IMR-90 (cell line): ENCODE data around the gene ARL6IP6. TPM values are rescaled to one million over a fixed set of nuclear protein-coding genes. Genes with fewer than 3 reads are reported as not detected.
A peak's percentile ranks its signal among the peaks of the same experiment; 100 is the strongest.

Experiments
- ATAC-seq: fragments of 200-7000 bp; cut with Tn5 transposase; 2 replicates; pipeline ENCODE4 v1.9.1; 2020; ENCODE audit warnings: low read depth, mild to moderate bottlenecking, moderate library complexity
- BruUV-seq: library from RNA; stranded (reverse); fragments of 400-500 nt; replicated peaks from 2 replicates; lab custom pipeline; 2021; lab: Mats Ljungman, UMichigan
- CTCF ChIA-PET: fragments of 300-600 bp; formaldehyde crosslinking; extraction: SDS; loops from one replicate; lab custom pipeline; 2021; ENCODE audit warnings: antibody characterized with exemption; lab: Yijun Ruan, JAX
- POLR2A ChIA-PET: fragments of 300-600 bp; sonication (Branson Sonifier 250); formaldehyde crosslinking; loops from one replicate; lab custom pipeline; 2022; ENCODE audit warnings: antibody characterized with exemption; ENCODE audit not compliant: unreplicated experiment; lab: Charles Lee
- DNase-seq: peaks from one replicate; pipeline ENCODE4 v3.0.0; 2013
- H2AFZ ChIP-seq: replicated peaks from 2 replicates; pipeline ENCODE3; 2013; ENCODE audit warnings: low read length, mild to moderate bottlenecking; ENCODE audit not compliant: poor library complexity
- H2AK5ac ChIP-seq: 2 replicates; pipeline ENCODE4 v1.6.1; 2013; ENCODE audit warnings: low read depth, low read length, inconsistent platforms
- H2AK9ac ChIP-seq: replicated peaks from 2 replicates; pipeline ENCODE3; 2013; ENCODE audit warnings: mild to moderate bottlenecking, low read depth, low read length, moderate library complexity; ENCODE audit not compliant: poor library complexity
- H2BK120ac ChIP-seq: 2 replicates; pipeline ENCODE4 v1.6.1; 2013; ENCODE audit warnings: low read depth, low read length, inconsistent platforms
- H2BK15ac ChIP-seq: 3 replicates; pipeline ENCODE4 v1.6.1; 2013; ENCODE audit warnings: low read depth, low read length, inconsistent platforms
- H2BK20ac ChIP-seq: 2 replicates; pipeline ENCODE4 v1.6.1; 2013; ENCODE audit warnings: low read depth, mild to moderate bottlenecking, inconsistent platforms, low read length, moderate library complexity
- H2BK5ac ChIP-seq: 2 replicates; pipeline ENCODE4 v1.6.1; 2013; ENCODE audit warnings: mild to moderate bottlenecking, low read depth, low read length, inconsistent platforms; ENCODE audit not compliant: poor library complexity, severe bottlenecking
- H3K14ac ChIP-seq: replicated peaks from 2 replicates; pipeline ENCODE4 v1.6.1; 2013; ENCODE audit warnings: low read depth, low read length, inconsistent platforms
- H3K18ac ChIP-seq: 2 replicates; pipeline ENCODE4 v1.6.1; 2013; ENCODE audit warnings: low read depth, low read length, control low read depth
- H3K23ac ChIP-seq: 2 replicates; pipeline ENCODE4 v1.6.1; 2013; ENCODE audit warnings: low read depth, low read length, inconsistent platforms
- H3K27ac ChIP-seq: 2 replicates; pipeline ENCODE4 v1.5.1; 2013; ENCODE audit warnings: mild to moderate bottlenecking, control low read depth, low read length; ENCODE audit not compliant: insufficient read depth
- H3K27me3 ChIP-seq: 2 replicates; pipeline ENCODE4 v1.6.1; 2013; ENCODE audit warnings: low read length; ENCODE audit not compliant: control insufficient read depth, insufficient read depth
- H3K36me3 ChIP-seq: 2 replicates; pipeline ENCODE4 v1.6.1; 2013; ENCODE audit warnings: low read length, mixed read lengths; ENCODE audit not compliant: control insufficient read depth, insufficient read depth
- H3K4ac ChIP-seq: 2 replicates; pipeline ENCODE4 v1.6.1; 2013; ENCODE audit warnings: low read depth, low read length, inconsistent platforms
- H3K4me1 ChIP-seq: 2 replicates; pipeline ENCODE4 v1.6.1; 2013; ENCODE audit warnings: low read length, mixed read lengths; ENCODE audit not compliant: control insufficient read depth, insufficient read depth
- H3K4me2 ChIP-seq: 2 replicates; pipeline ENCODE4 v1.6.1; 2013; ENCODE audit warnings: low read depth, mild to moderate bottlenecking, control low read depth, low read length, moderate library complexity
- H3K4me3 ChIP-seq: 2 replicates; pipeline ENCODE4 v1.5.1; 2013; ENCODE audit warnings: low read depth, mild to moderate bottlenecking, control low read depth, low read length, moderate library complexity; ENCODE audit not compliant: insufficient read depth
- H3K56ac ChIP-seq: 2 replicates; pipeline ENCODE4 v1.6.1; 2013; ENCODE audit warnings: low read length, inconsistent platforms; ENCODE audit not compliant: insufficient read depth; ENCODE audit errors: extremely low read depth
- H3K79me1 ChIP-seq, 2 experiments: 2 replicates each; pipeline ENCODE4 v1.6.1; 2013; ENCODE audit warnings: low read length in 2 of 2, inconsistent platforms in 1 of 2, low read depth in 1 of 2
- H3K9ac ChIP-seq: 2 replicates; pipeline ENCODE4 v1.6.1; 2013; ENCODE audit warnings: low read depth, low read length, control low read depth
- H3K9me1 ChIP-seq: 2 replicates; pipeline ENCODE4 v1.6.1; 2013; ENCODE audit warnings: low read length, inconsistent platforms; ENCODE audit not compliant: insufficient read depth
- H3K9me3 ChIP-seq: 2 replicates; pipeline ENCODE4 v1.6.1; 2013; ENCODE audit warnings: low read length; ENCODE audit not compliant: control insufficient read depth, insufficient read depth
- H4K20me1 ChIP-seq: 2 replicates; pipeline ENCODE4 v1.6.1; 2013; ENCODE audit warnings: low read length, inconsistent platforms; ENCODE audit not compliant: insufficient read depth
- H4K5ac ChIP-seq: 2 replicates; pipeline ENCODE4 v1.6.1; 2013; ENCODE audit warnings: mild to moderate bottlenecking, low read depth, low read length, control low read depth
- H4K8ac ChIP-seq, 2 experiments: 2 replicates each; pipeline ENCODE4 v1.6.1; 2013; ENCODE audit warnings: low read depth in 2 of 2, low read length in 2 of 2, control low read depth in 1 of 2, inconsistent platforms in 1 of 2
- H4K91ac ChIP-seq: 2 replicates; pipeline ENCODE4 v1.6.1; 2013; ENCODE audit warnings: low read depth, low read length, inconsistent platforms; ENCODE audit not compliant: insufficient read depth
- CEBPB ChIP-seq: IDR thresholded peaks from 2 replicates; pipeline ENCODE4 v1.6.1; 2012; ENCODE audit warnings: low read depth, low read length, improper control_type of control experiment
- CHD1 ChIP-seq: IDR thresholded peaks from 2 replicates; pipeline ENCODE4 v1.6.1; 2012; ENCODE audit warnings: low read depth, low read length, improper control_type of control experiment
- FOS ChIP-seq: fragments of 150-350 bp; IDR thresholded peaks from 2 replicates; pipeline ENCODE4 v1.6.1; 2016; ENCODE audit warnings: low read depth, low read length
- MAFK ChIP-seq: IDR thresholded peaks from 2 replicates; pipeline ENCODE4 v1.6.1; 2012; ENCODE audit warnings: low read depth, low read length, improper control_type of control experiment
- MAZ ChIP-seq: IDR thresholded peaks from 2 replicates; pipeline ENCODE4 v1.6.1; 2012; ENCODE audit warnings: low read depth, mild to moderate bottlenecking, low read length, improper control_type of control experiment, moderate library complexity, borderline replicate concordance
- MXI1 ChIP-seq: IDR thresholded peaks from 2 replicates; pipeline ENCODE4 v1.6.1; 2012; ENCODE audit warnings: low read depth, mild to moderate bottlenecking, low read length, moderate library complexity, borderline replicate concordance
- NFE2L2 ChIP-seq: fragments of 150-350 bp; IDR thresholded peaks from 2 replicates; pipeline ENCODE4 v1.6.1; 2016; ENCODE audit warnings: low read depth, mild to moderate bottlenecking, low read length
- POLR2A ChIP-seq: IDR thresholded peaks from 2 replicates; pipeline ENCODE4 v1.6.1; 2012; ENCODE audit warnings: mild to moderate bottlenecking, low read depth, low read length
- RAD21 ChIP-seq: IDR thresholded peaks from 2 replicates; pipeline ENCODE4 v1.6.1; 2012; ENCODE audit warnings: low read length, improper control_type of control experiment
- RCOR1 ChIP-seq: IDR thresholded peaks from 2 replicates; pipeline ENCODE4 v1.6.1; 2012; ENCODE audit warnings: mild to moderate bottlenecking, low read length, improper control_type of control experiment; ENCODE audit not compliant: insufficient replicate concordance
- RFX5 ChIP-seq: IDR thresholded peaks from 2 replicates; pipeline ENCODE4 v1.8.0; 2012; ENCODE audit warnings: low read depth, mild to moderate bottlenecking, low read length, moderate library complexity
- SMC3 ChIP-seq: fragments of 150-350 bp; IDR thresholded peaks from 2 replicates; pipeline ENCODE4 v1.6.1; 2016; ENCODE audit warnings: low read depth, mild to moderate bottlenecking, antibody characterized with exemption, low read length, moderate library complexity
- USF2 ChIP-seq: fragments of 150-350 bp; IDR thresholded peaks from 2 replicates; pipeline ENCODE4 v1.6.1; 2017; ENCODE audit warnings: mild to moderate bottlenecking, antibody characterized with exemption, low read length, low read depth
- WGBS, 2 experiments: methylation state at CpG; one replicate each; pipeline versions ENCODE4 v1.1.5 to v1.1.7; 2013; ENCODE audit warnings: missing lambda C conversion rate in 2 of 2; ENCODE audit not compliant: insufficient read length in 1 of 2; ENCODE audit errors: extremely low coverage in 2 of 2; 5-methylcytosine and 5-hydroxymethylcytosine counted together
- dilution Hi-C: fragments of 300-500 bp; cut with HindIII; formaldehyde crosslinking; loops from one replicate; pipeline ENCODE4 v1.14.3; 2018; ENCODE audit warnings: low sequenced_read_pairs; ENCODE audit not compliant: unreplicated experiment
- in situ Hi-C: fragments of 300-500 bp; cut with MboI; formaldehyde crosslinking; loops from 3 replicates; pipeline ENCODE4 v1.14.3; 2019; ENCODE audit warnings: low sequenced_read_pairs, inconsistent platforms, mixed read lengths
- intact Hi-C: fragments of 100-400 bp; cut with micrococcal nuclease; formaldehyde crosslinking; loops from 2 replicates; pipeline ENCODE4 v1.10.0; 2022
- polyA plus RNA-seq, 3 experiments: library from polyadenylated mRNA; depleted of rRNA; stranded (reverse); fragments of >200 nt; gene quantifications; 2 replicates each; pipeline ENCODE4 v1.2.3, GENCODE V29; 2012; ENCODE audit warnings: low replicate concordance in 1 of 3
- total RNA-seq: library from RNA; depleted of rRNA; stranded (reverse); fragments of >200 nt; gene quantifications from 2 replicates; pipeline ENCODE4 v1.2.3, GENCODE V29; 2012

ARL6IP6 gene
- total and polyA plus RNA-seq, 2 of the 4 experiments (the other 2 are of a cell fraction), result 4.1 to 14.7 TPM

- Histone ChIP-seq H3K9me1 (no peaks in the 10 kb centered on the region), H4K91ac (peak within 1 kb of the TSS; percentile 92), H3K4ac (peak within 1 kb of the TSS; percentile 99), H3K56ac (peak within 1 kb of the TSS; percentile 98), H4K5ac (peak within 1 kb of the TSS; percentile 90), H3K4me3 (peak within 1 kb of the TSS; percentile 92), H3K4me2 (peak within 1 kb of the TSS; percentile 90), H3K23ac (peak within 1 kb of the TSS; percentile 99), H3K36me3 (0 out of 2 replicates have a peak, but pooled peaks cover 1% of the 10 kb centered on the region), H2AK9ac (peak within 1 kb of the TSS; percentile 96), H3K79me1 (peaks cover 3 to 26% of the 10 kb centered on the region in 2 experiments; a peak in 3 of 4 replicates), H2AFZ (peak within 1 kb of the TSS; percentile 100), H2BK20ac (peak within 1 kb of the TSS; percentile 92; the same call in 1 of the 2 replicates), H2BK15ac (peak within 1 kb of the TSS; percentile 88; the same call in 2 of the 3 replicates), H3K27me3 (no peaks in the 10 kb centered on the region), H3K14ac (peak within 1 kb of the TSS; percentile 99), H3K18ac (peak within 1 kb of the TSS; percentile 92), H2BK120ac (peak within 1 kb of the TSS; percentile 99), H2AK5ac (peak within 1 kb of the TSS; percentile 75), H2BK5ac (peak within 1 kb of the TSS; percentile 97), H4K8ac (peak within 1 kb of the TSS; percentile 88 to 98), H4K20me1 (peaks cover 6% of the 10 kb centered on the region; the same call in 1 of the 2 replicates), H3K9ac (peak within 1 kb of the TSS; percentile 94), H3K27ac (peak within 1 kb of the TSS; percentile 96), H3K4me1 (peaks cover 2% of the 10 kb centered on the region; the same call in 1 of the 2 replicates), H3K9me3 (no peaks in the 10 kb centered on the region)
- intact Hi-C loops (no loop called here), dilution Hi-C loops (no loop called here), in situ Hi-C loops (no loop called here)
- DNase-seq (peak; percentile 98), ATAC-seq (peak; percentile 90)
- POLR2A ChIA-PET, result interaction anchor here (0.6 kb wide), 1 partner anchor 45 kb away, joined by 17 read pairs; no protein-coding TSS in a partner anchor
- BruUV-seq, result no TSS peak
- 0% methylated on average over 21 of the region's 71 CpGs; no CpG with 5 or more reads in 1 of the 2 experiments for WGBS, 2 experiments
- CTCF ChIA-PET, result interaction anchor here (0.7 kb wide), 1 partner anchor 82 kb away, joined by 3 read pairs; no protein-coding TSS in a partner anchor
- TF ChIP-seq RFX5, result 0 out of 2 replicates have a peak, but pooled peaks have one; percentile 15
- TF ChIP-seq MXI1, result peak; percentile 64; the same call in 1 of the 2 replicates
- TF ChIP-seq USF2, result 0 out of 2 replicates have a peak, but pooled peaks have one; percentile 11
- peak; percentile 93 for TF ChIP-seq MAZ
- peak; percentile 82 for TF ChIP-seq POLR2A
- no peak for TF ChIP-seq MAFK
- TF ChIP-seq RCOR1, result no peak
- no peak for TF ChIP-seq NFE2L2
- TF ChIP-seq FOS, result peak; percentile 64; the same call in 1 of the 2 replicates
- TF ChIP-seq SMC3, result no peak
- no peak for TF ChIP-seq RAD21
- TF ChIP-seq CHD1, result no peak
- TF ChIP-seq CEBPB, result no peak
These were observed 968 bp upstream of the ARL6IP6 start, which contains the start of gene PRPF40A for GRCh38 chr2:152717228-152718075. PRPF40A (minus strand) TSS chr2:152717461; CDS start chr2:152717439, 22 bp downstream.
